ENCODE results near the gene CLN3.
"Not testable (repeated sequence)": the region's sequence is repeated elsewhere in the genome, so short reads cannot be mapped to it uniquely, and the experiment has no call there.

CLN3 gene

DNA sequence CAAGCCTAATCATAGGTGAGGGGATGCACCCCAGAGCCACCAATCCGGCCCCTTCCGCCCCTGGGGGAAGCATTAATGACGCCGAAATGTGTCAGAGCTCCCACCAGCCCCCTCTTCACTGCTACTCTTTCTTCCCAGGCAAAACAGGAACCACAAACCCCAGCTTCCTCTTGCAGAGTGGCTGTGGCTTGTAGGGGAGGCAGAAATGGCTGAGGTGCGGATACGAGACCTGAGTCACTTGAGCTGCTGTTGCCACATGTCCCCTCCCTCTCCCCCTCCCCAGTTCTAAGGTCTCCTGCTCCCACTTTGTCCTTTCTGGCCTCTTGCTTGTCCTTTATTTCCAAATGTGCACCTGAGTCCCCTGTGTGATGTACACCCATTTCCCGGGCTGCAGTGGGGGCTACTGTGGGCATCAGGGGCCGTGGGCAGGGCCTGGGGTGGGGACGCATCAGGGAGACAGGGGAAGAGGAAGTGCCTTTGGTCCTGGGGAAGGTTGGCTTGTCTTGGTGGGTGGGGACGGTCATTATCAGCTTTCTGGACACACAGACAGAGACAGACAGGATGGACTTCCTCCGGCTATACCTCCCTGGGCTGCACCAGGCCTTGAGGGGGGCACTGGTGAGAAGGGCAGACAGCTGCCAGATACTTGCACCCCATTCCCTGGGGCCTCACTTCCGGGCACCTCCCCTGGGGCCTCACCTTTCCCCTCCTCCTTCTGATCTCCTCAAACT is 2.4 kb upstream of the CLN3 start, which contains the start of gene APOBR:
APOBR (plus strand) TSS at position 523 of the 731 bp plus-strand sequence; CDS start at position 562, 39 bp downstream.
- peak; percentile 81 for DNase-seq (ENCODE audit: low read depth)

DNA sequence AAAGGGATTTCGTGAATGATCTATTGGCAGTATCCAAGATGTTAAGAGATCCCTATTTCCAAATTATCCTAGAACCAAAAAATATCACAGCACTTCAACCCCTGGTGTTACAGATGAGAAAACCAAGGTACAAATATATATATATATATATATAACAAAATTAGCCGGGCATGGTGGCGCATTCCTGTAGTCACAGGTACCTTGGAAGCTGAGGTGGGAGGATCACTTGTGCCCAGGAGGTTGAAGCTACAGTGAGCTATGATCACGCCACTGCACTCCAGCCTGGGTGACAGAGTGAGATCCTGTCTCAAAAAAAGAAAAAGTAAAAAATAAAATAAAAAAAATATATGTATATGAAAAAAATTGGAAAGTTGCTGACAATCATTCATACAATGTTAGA is 637 bp upstream of the CLN3 start:
- DNase-seq (ENCODE audit: low read depth), result no peak

DNA sequence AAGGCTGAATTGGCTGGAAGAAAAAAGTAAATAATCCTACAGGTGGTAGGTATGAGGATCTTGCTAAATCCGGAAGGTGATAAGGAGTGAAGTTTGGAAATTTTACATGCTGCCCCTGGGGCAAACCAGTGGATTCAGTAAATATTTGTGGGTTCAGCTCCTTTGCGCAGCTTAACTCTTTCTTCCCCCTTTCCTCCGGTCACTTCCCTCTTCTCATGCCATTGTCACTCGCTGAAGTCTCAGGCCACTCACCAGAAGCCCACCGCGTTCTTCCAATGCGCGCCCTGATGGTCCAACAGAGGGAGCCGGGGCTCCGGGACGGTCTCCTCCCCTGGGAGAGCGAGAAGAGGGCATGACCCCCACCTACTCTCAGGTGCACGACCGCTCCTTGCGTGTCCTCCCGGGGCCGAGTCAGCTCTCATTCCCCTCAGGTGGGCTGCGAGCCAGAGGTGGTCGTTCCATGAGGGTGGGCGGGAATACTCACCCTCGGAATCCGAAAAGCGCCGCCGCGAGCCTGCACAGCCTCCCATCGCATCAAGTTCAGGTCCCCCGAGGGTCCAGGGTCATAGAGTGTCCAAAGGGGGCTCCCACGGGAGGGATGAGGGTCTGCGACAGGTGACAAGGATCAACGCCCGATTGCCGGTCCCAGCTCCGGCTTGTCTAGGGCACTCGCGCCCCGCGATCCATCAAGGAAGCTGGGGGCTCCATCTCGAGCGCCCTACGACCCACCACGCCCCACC is 474 bp downstream of the CLN3 start:
- no peak for DNase-seq (ENCODE audit: low read depth)

DNA sequence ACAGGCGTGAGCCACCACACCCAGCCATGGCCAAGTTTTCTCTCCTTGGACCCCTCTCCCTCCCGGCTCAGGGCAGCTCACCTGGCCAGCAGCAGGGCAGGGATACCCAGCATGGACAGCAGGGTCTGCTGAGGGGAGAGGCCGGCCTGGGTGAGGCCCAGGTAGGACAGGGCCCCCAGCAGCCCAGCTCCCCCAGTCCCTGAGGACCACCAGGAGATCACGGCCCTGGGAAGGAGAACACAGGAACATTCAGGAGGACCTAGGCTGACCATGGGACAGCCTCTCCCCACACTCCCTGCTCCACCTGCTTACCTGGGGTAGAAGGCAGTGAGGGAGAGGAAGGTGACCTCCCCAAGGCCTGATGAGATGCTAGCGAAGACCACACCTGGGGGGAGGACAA is 5.6 kb downstream of the CLN3 start:
- no peak for DNase-seq (ENCODE audit: low read depth)

DNA sequence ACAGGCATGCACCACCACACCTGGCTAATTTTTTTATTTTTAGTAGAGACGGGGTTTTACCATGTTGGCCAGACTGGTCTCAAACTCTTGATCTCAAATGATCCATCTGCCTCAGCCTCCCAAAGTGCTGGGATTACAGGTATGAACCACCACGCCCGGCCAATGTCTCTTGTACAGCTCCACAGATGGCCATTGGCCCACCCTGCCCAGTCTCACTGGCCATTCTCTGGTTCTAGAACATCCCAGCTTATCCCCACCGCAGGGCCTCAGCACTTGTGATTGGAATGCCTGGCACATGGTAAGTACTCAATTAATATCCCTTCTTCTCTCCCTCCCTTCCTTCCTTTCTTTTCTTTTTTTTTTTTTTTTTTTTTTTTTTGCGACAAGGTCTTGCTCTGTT is 8.5 kb downstream of the CLN3 start:
- DNase-seq (ENCODE audit: low read depth), result not testable (repeated sequence)

DNA sequence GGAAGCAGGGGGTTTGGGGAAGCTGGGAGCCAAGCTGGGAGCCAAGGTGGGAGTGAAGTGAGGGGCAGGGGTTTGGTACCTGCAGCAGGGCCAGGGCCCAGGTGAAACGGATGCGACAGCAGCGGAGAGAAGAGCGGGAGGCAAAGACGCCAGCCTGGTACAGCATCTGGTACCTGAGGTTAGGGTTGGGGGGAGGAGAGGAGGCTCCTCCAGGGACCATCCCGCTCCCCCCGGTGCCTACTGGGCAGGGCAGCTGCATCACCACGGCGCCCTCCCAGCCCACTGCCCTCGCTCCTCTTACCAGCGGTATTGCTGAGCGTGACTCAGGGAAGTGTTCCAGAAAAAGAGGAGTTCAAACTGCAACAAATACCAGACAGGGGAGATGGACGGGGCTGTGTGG is 9.8 kb downstream of the CLN3 start:
- no peak for DNase-seq (ENCODE audit: low read depth)

DNA sequence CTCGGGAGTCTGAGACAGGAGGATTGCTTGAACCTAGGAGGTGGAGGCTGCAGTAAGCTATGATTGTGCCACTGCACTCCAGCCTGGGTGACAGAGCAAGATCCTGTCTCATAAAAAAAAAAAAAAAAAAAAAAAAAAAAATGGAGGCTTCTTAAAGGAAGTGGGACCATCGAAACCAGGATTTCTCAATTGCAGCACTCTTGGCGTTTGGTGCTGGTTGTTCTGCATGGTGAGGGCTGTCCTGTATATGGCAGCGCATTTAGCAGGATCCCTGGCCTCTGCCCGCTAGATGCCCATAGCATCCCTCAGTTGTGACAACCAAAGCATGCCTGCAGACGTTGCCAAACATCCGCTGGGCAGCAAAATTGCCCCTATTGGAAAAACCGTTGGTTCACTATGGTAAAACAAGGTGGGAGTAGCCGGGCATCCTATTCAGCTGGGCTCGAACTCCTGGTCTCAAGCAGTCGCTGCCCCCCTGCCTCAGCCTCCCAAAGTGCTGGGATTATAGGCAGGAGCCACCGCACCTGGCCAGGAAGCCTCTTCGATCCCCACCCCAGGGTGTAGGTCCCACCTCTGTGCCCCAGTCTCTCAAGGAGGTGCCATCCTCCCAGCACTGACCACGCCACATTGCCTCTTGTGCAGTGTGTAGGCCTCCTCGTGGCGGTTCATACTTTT is 13.2 kb downstream of the CLN3 start:
- DNase-seq (ENCODE audit: low read depth), result no peak

DNA sequence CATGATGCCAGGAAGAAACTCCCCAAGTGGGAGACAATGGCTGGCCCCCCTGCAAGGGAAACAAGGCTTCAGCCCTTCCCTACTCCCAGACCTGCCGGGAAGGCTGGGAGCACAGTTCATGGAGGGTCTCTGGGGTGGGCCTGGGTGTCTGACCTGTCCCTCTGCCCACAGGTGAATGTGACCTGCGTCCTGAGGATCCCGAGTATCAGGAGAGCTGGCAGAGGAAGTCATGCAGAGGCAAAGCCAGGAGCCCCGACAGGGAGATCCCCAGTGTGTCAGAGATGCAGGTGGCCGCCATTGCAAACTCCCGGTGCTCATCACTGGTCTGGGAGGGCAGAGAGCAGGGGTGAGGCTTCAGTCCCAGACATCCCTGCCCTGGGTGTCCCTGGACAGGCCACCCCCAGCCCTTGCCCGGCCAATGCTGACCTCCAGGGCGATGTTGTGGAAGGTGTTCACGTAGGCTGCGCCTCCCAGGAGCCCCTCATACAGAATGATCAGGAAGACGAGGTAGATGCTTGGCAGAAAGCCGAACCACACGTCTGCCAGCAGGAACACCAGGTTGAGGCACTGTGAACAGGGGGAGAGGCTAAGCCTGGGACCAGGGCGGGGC is 14.5 kb downstream of the CLN3 start:
- no peak for DNase-seq (ENCODE audit: low read depth)

DNA sequence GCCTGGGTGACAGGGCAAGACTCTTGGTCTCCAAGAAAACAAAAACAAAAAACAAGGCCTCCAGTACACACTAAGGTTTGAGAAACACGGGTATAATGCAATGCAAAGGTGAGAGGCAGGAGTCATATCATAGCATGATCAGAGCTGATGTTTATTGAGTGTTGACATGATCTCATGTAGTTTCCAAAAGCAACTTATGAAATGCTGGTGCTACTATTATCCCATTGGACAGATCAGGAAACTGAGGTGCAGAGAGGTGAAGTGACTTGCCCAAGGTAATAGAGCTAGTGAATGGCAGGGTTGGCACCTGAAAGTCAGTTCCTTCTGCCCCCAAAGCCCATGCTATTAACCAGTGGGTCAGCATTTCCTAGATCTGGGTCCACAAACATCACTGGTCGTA is 16.7 kb downstream of the CLN3 start:
- DNase-seq (ENCODE audit: low read depth), result no peak

DNA sequence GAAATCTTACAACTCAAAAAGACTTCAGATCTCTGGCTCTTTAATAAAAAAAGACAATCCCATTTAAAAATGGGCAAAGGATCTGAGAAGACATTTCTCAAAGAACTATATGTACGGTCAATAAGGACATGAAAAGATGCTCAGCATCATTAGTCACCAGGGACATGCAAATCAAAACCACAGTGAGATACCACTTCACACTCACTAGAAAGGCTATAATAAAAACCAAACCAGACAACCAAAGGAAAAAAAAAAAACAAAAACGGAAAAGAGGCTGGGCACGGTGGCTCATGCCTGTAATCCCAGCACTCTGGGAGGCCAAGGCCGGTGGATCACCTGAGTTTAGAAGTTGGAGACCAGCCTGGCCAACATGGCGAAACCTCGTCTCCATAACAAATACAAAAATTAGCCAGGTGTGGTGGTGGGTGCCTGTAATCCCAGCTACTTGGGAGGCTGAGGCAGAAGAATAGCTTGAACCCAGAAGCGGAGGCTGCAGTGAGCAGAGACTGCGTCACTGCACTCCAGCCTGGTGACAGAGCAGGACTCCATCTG is 18.1 kb downstream of the CLN3 start:
- DNase-seq (ENCODE audit: low read depth), result no peak

DNA sequence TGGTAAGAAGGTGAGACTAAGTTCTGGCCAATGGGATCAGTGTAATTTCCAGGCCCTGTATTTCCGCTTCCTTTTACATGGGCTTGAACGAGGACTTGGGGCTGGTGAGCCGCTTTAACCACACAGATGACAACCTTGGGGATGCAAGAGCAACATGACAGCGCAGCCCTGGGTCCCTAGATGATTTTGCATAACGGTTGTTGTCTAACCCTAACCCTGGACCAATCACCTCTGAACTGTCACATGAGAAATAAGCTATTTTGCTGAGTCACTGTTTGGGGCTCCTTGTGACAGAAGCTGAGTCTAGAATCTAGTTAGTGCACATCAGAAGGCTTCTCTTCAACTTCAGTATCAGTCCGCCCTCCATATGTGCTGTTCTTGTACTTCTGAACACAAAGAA is 44.8 kb downstream of the CLN3 start:
- not testable (repeated sequence) for DNase-seq (ENCODE audit: low read depth)

DNA sequence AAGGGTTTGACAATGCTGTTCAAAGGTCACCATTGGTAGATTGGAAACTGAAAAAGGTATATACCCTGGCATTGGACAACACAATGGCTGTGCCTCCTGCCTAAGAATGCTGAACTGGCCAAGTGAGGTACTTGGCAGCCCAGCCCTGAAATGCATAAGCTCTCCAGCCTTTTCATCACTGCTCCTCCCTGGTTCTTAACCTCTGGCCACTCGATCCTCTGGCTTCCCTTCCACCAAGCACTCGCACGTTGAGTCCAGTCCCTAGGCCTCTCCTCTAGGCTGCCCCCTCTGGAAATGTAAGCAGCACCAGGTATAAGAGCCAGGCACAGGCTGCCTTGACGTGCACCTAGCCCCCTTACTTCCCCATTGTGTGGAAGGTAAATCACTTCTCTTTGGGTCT is 45.5 kb downstream of the CLN3 start:
- not testable (repeated sequence) for DNase-seq (ENCODE audit: low read depth)

DNA sequence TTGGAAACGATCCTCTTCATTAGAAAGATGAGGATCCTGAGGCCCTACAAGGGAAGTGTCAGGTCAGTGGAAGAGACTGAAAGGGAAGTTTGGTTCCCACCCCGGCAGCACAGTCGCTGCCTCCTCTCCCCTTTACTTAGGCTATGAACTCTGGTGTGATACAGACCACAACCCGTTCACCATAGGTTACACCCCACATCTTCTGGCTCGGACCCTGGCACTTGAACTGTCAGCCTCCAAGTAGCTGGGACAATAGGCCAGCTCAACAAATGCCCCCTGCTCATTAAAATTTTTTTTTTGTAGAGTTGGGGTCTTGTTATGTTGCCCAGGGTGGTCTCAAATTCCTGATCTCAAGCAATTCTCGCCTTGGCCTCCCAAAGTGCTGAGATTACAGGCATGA is 47.9 kb downstream of the CLN3 start:
- not testable (repeated sequence) for DNase-seq (ENCODE audit: low read depth)

DNA sequence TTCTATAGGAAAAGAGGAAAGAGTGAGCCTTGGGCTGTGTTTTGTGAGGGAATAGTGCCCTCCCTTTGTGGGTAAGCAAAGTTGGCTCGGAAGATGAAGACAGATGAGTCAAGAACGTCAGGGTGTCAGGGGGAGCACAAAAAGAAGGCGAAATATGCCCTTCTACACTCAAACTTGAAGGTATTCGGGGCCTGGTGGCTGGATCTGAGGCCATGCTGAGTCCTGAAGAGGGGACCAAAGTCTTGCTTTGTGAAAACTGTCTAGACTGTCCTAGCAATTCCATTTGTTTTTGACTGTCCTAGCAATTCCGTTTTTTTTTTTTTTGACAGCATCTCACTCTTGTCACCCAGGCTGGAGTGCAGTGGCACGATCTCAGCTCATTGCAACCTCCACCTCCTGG is 53.0 kb downstream of the CLN3 start:
- DNase-seq (ENCODE audit: low read depth), result not testable (repeated sequence)

DNA sequence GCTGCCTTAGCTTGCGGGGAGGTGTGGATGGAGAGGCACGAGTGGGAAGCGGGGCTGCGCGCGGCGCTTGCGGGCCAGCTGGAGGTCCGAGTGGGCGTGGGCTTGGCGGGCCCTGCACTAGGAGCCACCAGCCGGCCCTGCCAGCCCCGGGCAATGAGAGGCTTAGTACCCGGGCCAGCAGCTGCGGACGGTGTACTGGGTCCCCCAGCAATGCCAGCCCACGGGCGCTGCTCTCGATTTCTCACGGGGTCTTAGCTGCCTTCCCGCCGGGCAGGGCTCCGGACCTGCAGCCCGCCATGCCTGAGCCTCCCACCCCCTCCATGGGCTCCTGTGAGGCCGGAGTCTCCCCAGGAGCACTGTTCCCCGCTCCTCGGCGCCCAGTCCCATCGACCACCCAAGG is 56.5 kb downstream of the CLN3 start:
- not testable (repeated sequence) for DNase-seq (ENCODE audit: low read depth)
